ENCODE measurements around the gene GRIK3. TPM values are rescaled to one million over a fixed set of nuclear protein-coding genes. Genes with fewer than 3 reads are reported as not detected.

GRIK3 gene
- total RNA-seq, 1 experiment from 2014 or later, result not detected

DNA sequence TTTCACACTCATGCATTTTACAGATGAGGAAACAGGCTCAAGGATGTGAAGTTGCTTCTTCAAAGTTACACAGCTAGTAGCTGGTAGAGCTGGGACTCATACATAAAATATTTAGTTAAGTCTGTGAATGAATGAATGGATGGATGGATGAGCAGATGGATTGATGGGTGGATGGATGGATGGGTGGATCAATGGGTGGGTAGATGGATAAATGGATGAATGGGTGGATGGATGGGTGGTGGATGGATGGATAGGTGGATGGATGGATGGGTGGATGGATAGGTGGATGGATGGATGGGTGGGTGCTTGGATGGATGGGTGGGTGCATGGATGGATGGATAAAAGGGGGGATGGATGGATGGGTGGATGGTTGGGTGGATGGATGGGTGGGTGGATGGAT lies 240.9 kb downstream of the GRIK3 start:
- Histone ChIP-seq H3K9me2 (replicated peaks; ENCODE audit: low read length) (no peaks in the 10 kb centered on the region), H3K36me3 (ENCODE audit: low read depth, low read length) (no peaks in the 10 kb centered on the region), H3K9me3 (ENCODE audit: low read length) (no peaks in the 10 kb centered on the region), H3K4me1 (ENCODE audit: insufficient read depth, low read length) (no peaks in the 10 kb centered on the region), H4K20me1 (ENCODE audit: low read length) (no peaks in the 10 kb centered on the region), H3K27me3 (ENCODE audit: low read length) (no peaks in the 10 kb centered on the region), H3K4me2 (ENCODE audit: low read length) (no peak overlapping the region), H2AFZ (ENCODE audit: low read length) (no peak overlapping the region), H3K27ac (ENCODE audit: low read length) (no peak overlapping the region), H3K9ac (ENCODE audit: low read length) (no peak overlapping the region), H3F3A (ENCODE audit: low read length, unreplicated experiment) (no peaks in the 10 kb centered on the region), H3K4me3 (ENCODE audit: low read length) (no peak overlapping the region), H3K79me2 (ENCODE audit: low read length) (no peaks in the 10 kb centered on the region)
- ChIA-PET CTCF (no interaction called here), POLR2A (ENCODE audit: unreplicated experiment) (no interaction called here)
- no TSS peak for BruUV-seq (replicated peaks)
- intact Hi-C loops (cut with micrococcal nuclease), result no loop called here
- DNase-seq (no peak), ATAC-seq (no peak)
- TF ChIP-seq EZH2 (IDR thresholded peaks at IDR 0.05; ENCODE audit: low read length, unreplicated experiment), result no peak
- no peak for TF ChIP-seq CTCF (conservative IDR thresholded peaks at IDR 0.05; ENCODE audit: low read depth, low read length)
- TF ChIP-seq EZH2phosphoT487 (IDR thresholded peaks at IDR 0.05; ENCODE audit: borderline replicate concordance, low read length), result no peak

DNA sequence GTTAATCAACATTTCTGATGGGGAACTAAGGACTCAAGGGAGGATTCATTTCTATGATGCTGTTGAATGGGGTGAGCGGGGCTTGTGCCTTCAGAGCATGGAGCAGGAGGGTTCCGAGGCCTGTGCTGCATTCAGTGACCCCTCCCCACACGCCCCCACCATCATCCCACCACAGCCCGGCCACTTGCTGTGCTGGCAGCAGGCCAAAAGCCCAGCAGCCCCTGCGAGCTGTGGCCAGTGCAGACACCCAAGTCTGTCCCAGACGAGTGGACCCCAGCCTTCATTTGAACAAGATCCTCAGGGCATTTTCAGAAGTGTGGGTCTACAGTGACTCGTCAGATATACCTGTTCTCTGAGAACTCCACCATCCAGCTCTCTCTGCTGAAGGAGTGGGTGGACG lies 242.0 kb downstream of the GRIK3 start:
- H3K9me3 ChIP-seq (ENCODE audit: low read length), result no peaks in the 10 kb centered on the region
- TF ChIP-seq CTCF (conservative IDR thresholded peaks at IDR 0.05; ENCODE audit: low read depth, low read length), result no peak
- TF ChIP-seq EZH2phosphoT487 (IDR thresholded peaks at IDR 0.05; ENCODE audit: borderline replicate concordance, low read length), result no peak
- no peaks in the 10 kb centered on the region for H3K36me3 ChIP-seq (ENCODE audit: low read depth, low read length)
- no peaks in the 10 kb centered on the region for H4K20me1 ChIP-seq (ENCODE audit: low read length)
- no peaks in the 10 kb centered on the region for H3K79me2 ChIP-seq (ENCODE audit: low read length)
- no peak overlapping the region for H3K4me3 ChIP-seq (ENCODE audit: low read length)
- no peaks in the 10 kb centered on the region for H3F3A ChIP-seq (ENCODE audit: low read length, unreplicated experiment)
- no peak overlapping the region for H3K4me2 ChIP-seq (ENCODE audit: low read length)
- ChIA-PET CTCF (interaction anchor here (0.5 kb wide), 1 partner anchor 533 kb away, joined by 3 read pairs; no protein-coding TSS in a partner anchor), POLR2A (ENCODE audit: unreplicated experiment) (no interaction called here)
- H3K27me3 ChIP-seq (ENCODE audit: low read length), result peaks cover 9% of the 10 kb centered on the region
- ATAC-seq (no peak), DNase-seq (no peak)
- no peak overlapping the region for H3K27ac ChIP-seq (ENCODE audit: low read length)
- no peaks in the 10 kb centered on the region for H3K9me2 ChIP-seq (replicated peaks; ENCODE audit: low read length)
- intact Hi-C loops (cut with micrococcal nuclease), result no loop called here
- BruUV-seq (replicated peaks), result no TSS peak
- no peaks in the 10 kb centered on the region for H3K4me1 ChIP-seq (ENCODE audit: insufficient read depth, low read length)
- H3K9ac ChIP-seq (ENCODE audit: low read length), result no peak overlapping the region
- H2AFZ ChIP-seq (ENCODE audit: low read length), result no peak overlapping the region

- Histone ChIP-seq H3K4me3 (ENCODE audit: low read length) (no peak overlapping the region), H3K79me2 (ENCODE audit: low read length) (no peaks in the 10 kb centered on the region), H3K4me2 (ENCODE audit: low read length) (no peak overlapping the region), H3K9me3 (ENCODE audit: low read length) (no peaks in the 10 kb centered on the region), H3K36me3 (ENCODE audit: low read depth, low read length) (no peaks in the 10 kb centered on the region), H4K20me1 (ENCODE audit: low read length) (no peaks in the 10 kb centered on the region), H3K4me1 (ENCODE audit: insufficient read depth, low read length) (no peaks in the 10 kb centered on the region), H2AFZ (ENCODE audit: low read length) (no peak overlapping the region), H3K9ac (ENCODE audit: low read length) (no peak overlapping the region), H3K27me3 (ENCODE audit: low read length) (peaks cover 30% of the 10 kb centered on the region), H3K9me2 (replicated peaks; ENCODE audit: low read length) (no peaks in the 10 kb centered on the region), H3F3A (ENCODE audit: low read length, unreplicated experiment) (no peaks in the 10 kb centered on the region), H3K27ac (ENCODE audit: low read length) (no peak overlapping the region)
- TF ChIP-seq EZH2phosphoT487 (IDR thresholded peaks at IDR 0.05; ENCODE audit: borderline replicate concordance, low read length), result no peak
- TF ChIP-seq CTCF (conservative IDR thresholded peaks at IDR 0.05; ENCODE audit: low read depth, low read length), result no peak
- TF ChIP-seq EZH2 (IDR thresholded peaks at IDR 0.05; ENCODE audit: low read length, unreplicated experiment), result no peak
- CTCF ChIA-PET, result no interaction called here
- DNase-seq (no peak), ATAC-seq (no peak)
- POLR2A ChIA-PET (ENCODE audit: unreplicated experiment), result no interaction called here
- intact Hi-C loops (cut with micrococcal nuclease), result no loop called here
- no TSS peak for BruUV-seq (replicated peaks)
Observed at GRCh38 chr1:36790191-36790590, 244.1 kb downstream of the GRIK3 start.
